Anterior cingulate cortex (tissue), 58 donors: ENCODE results near the gene PDE6A.
"Not testable (repeated sequence)": the region's sequence is repeated elsewhere in the genome, so short reads cannot be mapped to it uniquely, and the experiment has no call there.

Experiments used
- DNase-seq, 58 donors: peaks; one replicate each; lab custom pipeline; 2025; lab: John Stamatoyannopoulos, UW

Gene PDE6A

DNA sequence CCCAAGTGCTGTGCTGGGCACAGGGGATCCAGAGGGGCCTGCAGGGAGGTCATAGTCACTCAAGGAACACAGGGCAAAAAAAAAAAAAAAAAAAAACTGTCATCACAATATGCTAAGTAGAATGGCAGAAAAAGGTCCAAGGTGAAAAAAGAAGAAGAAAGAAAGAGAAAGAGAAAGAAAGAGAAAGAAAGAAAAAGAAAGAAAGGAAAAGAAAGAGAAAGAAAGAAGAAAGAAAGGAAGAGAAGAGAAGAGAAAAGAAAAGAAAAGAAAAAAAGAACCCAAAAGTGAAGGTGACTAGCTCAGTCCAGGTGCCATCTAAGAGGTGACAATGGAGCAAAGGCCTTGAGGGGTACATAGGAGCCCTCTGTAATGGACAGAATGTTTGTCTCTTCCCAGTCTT is 73.9 kb downstream of the PDE6A start:
- no peak for DNase-seq

GRCh38 chr5:149870232-149870631 is 74.4 kb downstream of the PDE6A start:
- DNase-seq: no peak

DNA sequence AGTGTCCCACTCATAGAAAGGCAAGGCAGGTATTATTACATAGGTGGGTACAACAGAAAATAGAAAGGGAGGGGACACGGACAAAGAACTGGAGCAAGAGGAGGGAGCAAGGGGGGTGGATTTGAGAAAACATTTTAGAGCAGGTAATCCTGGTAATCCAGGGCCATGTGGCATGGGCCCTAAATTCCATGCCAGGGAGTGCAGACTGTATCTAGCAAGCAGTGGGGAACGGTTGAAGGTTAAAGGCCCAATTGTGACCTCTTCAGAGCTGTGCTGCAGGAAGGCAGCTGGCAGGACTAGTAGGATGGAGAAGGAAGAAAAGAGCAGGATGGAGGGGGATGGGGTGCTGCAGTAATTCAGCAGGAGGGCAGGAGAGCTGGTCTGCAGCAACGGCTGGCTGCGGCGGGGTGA is 75.2 kb downstream of the PDE6A start:
- no peak for DNase-seq

DNA sequence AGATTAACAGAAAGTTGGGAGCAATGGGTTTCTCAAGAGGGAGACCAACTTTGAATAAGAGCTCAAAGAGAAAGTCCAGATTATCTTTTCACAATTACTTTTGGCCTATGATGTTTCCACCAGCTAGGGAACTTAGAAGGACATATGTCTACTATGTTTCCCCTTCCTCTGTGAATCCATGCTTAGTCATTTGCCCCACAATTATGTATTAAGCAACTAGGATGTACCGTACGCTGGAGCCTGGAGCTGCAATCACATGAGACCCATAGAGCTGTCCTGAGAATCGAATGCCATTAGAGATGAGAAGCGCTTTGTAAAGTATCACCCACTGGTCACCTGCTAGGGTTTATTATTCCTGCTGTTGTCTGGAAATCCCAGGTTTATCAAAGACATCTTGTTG is 78.8 kb downstream of the PDE6A start:
- no peak for DNase-seq

- DNase-seq: no peak
Measured at GRCh38 chr5:149863830-149864229, 80.8 kb downstream of the PDE6A start.

- no peak for DNase-seq
Measured at GRCh38 chr5:149863176-149863575, 81.4 kb downstream of the PDE6A start.

DNA sequence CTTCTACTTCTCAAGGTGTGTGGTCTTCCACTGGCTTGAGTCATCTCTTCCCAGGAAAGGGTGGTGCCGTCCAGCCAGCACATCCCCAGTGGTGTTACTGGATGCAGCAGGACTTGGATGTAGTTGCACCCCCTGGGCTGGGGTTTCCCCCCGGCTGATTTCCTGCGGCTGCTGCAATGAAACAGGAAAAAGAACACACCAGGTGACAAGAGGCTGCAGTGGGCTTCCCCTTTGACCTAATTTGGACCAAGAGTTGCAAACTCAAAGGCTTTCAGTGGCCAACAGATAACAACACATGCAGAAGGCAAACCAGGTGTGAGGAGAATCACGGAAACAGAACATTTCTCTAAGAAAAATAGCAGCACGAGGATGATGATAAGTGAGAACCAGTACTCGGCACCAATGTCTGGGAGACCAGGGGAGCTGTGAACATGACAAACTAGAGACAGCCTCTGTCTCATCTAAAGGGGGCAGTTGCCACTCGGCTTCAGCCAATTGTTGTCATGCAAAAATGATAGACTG is 83.7 kb downstream of the PDE6A start:
- no peak for DNase-seq

- no peak for DNase-seq
Measured at GRCh38 chr5:149859746-149860145, 84.8 kb downstream of the PDE6A start.

DNA sequence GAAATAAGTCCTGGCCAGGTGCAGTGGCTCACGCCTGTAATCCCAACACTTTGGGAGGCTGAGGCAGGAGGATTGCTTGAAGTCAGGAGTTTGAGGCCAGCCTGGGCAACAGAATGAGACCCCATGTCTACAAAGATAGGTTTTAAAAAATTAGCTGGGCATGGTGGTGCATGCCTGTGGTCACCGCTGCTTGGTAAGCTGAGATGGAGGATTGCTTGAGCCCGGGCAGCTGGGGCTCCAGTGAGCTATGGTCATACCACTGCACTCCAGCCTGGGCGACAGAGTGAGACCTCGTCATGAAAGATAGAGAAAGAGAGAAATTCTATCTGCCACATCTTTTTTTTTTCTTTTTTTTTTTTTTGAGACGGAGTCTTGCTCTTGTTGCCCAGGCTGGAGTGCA is 86.1 kb downstream of the PDE6A start:
- DNase-seq: not testable (repeated sequence)

DNA sequence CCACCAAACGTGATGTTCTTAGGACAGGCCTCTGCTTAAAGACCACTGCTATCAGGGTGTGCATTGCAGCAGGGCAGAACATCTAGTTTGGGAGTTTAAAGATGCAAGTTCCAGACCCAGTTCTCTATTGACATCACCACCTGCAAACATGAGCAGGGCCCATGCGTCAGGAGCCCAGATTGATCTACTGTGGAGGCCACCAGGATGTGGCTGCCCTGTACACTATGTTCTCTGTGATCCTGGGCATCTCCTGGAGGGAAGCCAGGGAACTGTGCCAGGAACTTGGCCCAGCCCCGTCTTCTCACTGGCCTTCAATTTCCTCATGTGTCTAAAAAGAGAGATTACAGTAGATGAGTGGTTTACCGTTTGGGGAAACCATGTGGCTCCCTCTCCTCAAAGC is 87.1 kb downstream of the PDE6A start:
- DNase-seq: peak in 21 of 58 donors; percentile 3 to 63 (median 19)

GRCh38 chr5:149855366-149855765 is 89.2 kb downstream of the PDE6A start:
- DNase-seq: no peak

GRCh38 chr5:149854866-149855265 is 89.7 kb downstream of the PDE6A start:
- no peak for DNase-seq

GRCh38 chr5:149853701-149854100 is 90.9 kb downstream of the PDE6A start:
- peak in 1 of 58 donors; percentile 4 for DNase-seq

GRCh38 chr5:149853331-149853648 is 91.3 kb downstream of the PDE6A start:
- no peak for DNase-seq

GRCh38 chr5:149852641-149853330 is 91.8 kb downstream of the PDE6A start:
- peak in 51 of 58 donors; percentile 8 to 80 (median 44) for DNase-seq

DNA sequence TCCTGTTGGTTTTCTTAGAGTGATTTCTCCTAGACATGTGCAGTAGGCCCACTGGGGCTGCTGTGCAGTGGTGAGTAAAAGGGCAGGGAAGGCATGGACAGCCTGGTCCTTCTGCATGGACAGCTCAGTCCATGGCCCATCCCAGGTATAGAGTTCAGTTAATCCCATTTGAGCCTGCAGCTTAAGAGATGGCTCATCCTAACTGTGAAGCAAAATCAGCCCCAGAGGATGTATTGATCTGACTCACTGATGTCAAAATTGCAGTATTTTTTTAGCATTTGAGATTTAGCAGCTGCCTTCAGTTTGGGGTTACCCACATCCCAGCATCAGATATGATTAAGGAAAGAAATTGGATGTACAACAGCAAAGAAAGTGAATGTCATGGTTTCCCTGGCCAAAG is 93.4 kb downstream of the PDE6A start:
- no peak for DNase-seq

DNA sequence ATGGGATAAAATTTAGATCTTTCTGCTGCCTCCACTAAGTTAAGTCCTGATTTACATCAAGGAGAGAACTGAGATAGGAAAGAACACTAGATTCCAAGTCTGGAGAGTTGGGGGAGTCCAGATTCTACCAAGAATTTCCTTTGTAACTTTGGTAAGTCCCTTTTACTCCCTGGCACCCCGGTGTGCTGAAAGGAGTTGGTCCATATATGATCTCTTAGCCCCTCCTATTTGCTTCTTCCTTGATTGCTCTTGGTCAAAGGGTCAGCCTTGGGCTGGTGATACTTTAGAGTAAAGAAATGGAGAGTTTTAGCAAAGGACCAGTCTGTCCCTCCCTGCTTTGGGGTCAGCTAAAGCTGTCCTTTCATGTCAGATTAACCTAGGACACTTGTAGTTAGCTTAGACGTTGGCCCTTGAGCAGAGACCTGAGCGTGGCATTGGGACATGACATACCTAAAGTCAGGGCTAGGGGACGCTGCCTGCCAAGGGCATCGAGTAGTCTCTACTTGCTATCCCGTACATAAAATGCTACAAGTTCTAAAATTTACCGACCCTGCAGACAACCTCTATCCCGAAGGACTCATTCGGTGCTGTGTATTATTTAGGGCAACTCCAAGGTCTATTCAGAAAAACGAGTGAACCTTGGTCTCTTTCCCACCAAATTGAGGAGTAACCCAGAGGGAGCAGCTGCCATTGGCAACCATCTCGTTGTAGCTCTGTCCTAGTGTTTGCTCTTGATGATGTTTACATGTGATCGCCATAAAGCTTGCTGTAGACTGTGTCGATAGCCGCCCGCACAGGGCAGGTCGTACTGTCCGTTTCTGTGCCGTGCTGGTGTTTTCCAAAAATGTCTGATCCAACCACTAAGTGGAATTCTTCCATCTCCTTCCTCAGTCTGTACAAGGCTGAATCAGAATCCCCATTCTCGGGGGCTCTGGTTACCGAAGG is 94.4 kb downstream of the PDE6A start:
- no peak for DNase-seq

- no peak for DNase-seq
Measured at GRCh38 chr5:149849280-149849965, 95.2 kb downstream of the PDE6A start.

GRCh38 chr5:149847611-149848010 is 97.0 kb downstream of the PDE6A start:
- no peak for DNase-seq

- no peak for DNase-seq
Measured at GRCh38 chr5:149846021-149846420, 98.6 kb downstream of the PDE6A start.

GRCh38 chr5:149845601-149846000 is 99.0 kb downstream of the PDE6A start:
- DNase-seq: no peak
